ENCODE data around the gene PGAM1. TPM values are rescaled to one million over a fixed set of nuclear protein-coding genes. Genes with fewer than 3 reads are reported as not detected.

PGAM1 gene
- polyA plus RNA-seq, 2 donors = 72.5 to 354 TPM

- H3K27ac ChIP-seq (ENCODE audit: low read depth in 2 of 2, low read length in 1 of 2) = peak overlapping the region; percentile 83 to 91
- peak overlapping the region; percentile 80 to 90 for H3K4me3 ChIP-seq (ENCODE audit: low read depth in 1 of 2, low read length in 2 of 2)
- peaks cover 2 to 6% of the 10 kb centered on the region in 2 donors for H3K4me1 ChIP-seq (ENCODE audit: control insufficient read depth in 2 of 2, insufficient read depth in 2 of 2, low read length in 1 of 2)
- H3K27me3 ChIP-seq (ENCODE audit: control insufficient read depth in 1 of 2, insufficient read depth in 2 of 2, low read length in 2 of 2) = no peaks in the 10 kb centered on the region
- peaks cover 2 to 5% of the 10 kb centered on the region in 2 donors for H3K36me3 ChIP-seq (ENCODE audit: control insufficient read depth in 2 of 2, insufficient read depth in 2 of 2, low read length in 1 of 2)
- H3K9me3 ChIP-seq (ENCODE audit: control insufficient read depth in 2 of 2, insufficient read depth in 1 of 2, low read depth in 1 of 2, low read length in 1 of 2) = no peaks in the 10 kb centered on the region
- WGBS, 2 donors = 10 to 13% methylated on average over 9 of the region's 9 CpGs
Observed at GRCh38 chr10:97427571-97428179, 1.7 kb downstream of the PGAM1 start.

DNA sequence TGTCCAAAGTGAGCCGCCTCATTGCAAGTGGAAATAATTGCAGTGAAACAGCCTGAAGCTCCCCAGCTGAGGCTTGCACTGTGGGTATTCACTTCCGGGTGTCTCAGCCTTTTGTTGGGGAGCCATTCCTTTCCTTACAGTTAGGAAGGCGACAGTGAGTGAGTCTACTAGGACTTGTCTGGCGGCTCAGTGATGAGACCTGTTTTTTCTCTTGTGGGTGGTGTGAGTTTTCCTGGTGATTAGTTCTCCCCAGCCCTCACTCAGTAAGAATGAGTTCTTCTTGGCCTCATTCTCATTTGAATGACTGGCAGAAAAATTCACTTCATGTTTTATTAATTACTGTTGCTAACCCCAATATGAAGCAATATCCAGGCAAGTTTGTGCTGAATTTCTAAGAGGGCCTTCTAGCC, 2.6 kb downstream of the PGAM1 start:
- no peaks in the 10 kb centered on the region for H3K9me3 ChIP-seq (ENCODE audit: control insufficient read depth in 2 of 2, insufficient read depth in 1 of 2, low read depth in 1 of 2, low read length in 1 of 2)
- H3K4me3 ChIP-seq (ENCODE audit: low read depth in 1 of 2, low read length in 2 of 2) = peak overlapping the region in 1 of 2 donors; percentile 80
- WGBS, 2 donors = 41 to 49% methylated on average over 4 of the region's 4 CpGs
- H3K36me3 ChIP-seq (ENCODE audit: control insufficient read depth in 2 of 2, insufficient read depth in 2 of 2, low read length in 1 of 2) = peaks cover 2 to 7% of the 10 kb centered on the region in 2 donors
- H3K4me1 ChIP-seq (ENCODE audit: control insufficient read depth in 2 of 2, insufficient read depth in 2 of 2, low read length in 1 of 2) = peaks cover 2 to 6% of the 10 kb centered on the region in 2 donors
- no peaks in the 10 kb centered on the region for H3K27me3 ChIP-seq (ENCODE audit: control insufficient read depth in 1 of 2, insufficient read depth in 2 of 2, low read length in 2 of 2)
- peak overlapping the region; percentile 18 to 83 for H3K27ac ChIP-seq (ENCODE audit: low read depth in 2 of 2, low read length in 1 of 2)

- H3K27me3 ChIP-seq (ENCODE audit: control insufficient read depth in 1 of 2, insufficient read depth in 2 of 2, low read length in 2 of 2) = no peaks in the 10 kb centered on the region
- H3K36me3 ChIP-seq (ENCODE audit: control insufficient read depth in 2 of 2, insufficient read depth in 2 of 2, low read length in 1 of 2) = peaks cover 2 to 14% of the 10 kb centered on the region in 2 donors
- H3K27ac ChIP-seq (ENCODE audit: low read depth in 2 of 2, low read length in 1 of 2) = no peak overlapping the region
- H3K4me1 ChIP-seq (ENCODE audit: control insufficient read depth in 2 of 2, insufficient read depth in 2 of 2, low read length in 1 of 2) = no peaks in the 10 kb centered on the region
- no peak overlapping the region for H3K4me3 ChIP-seq (ENCODE audit: low read depth in 1 of 2, low read length in 2 of 2)
- H3K9me3 ChIP-seq (ENCODE audit: control insufficient read depth in 2 of 2, insufficient read depth in 1 of 2, low read depth in 1 of 2, low read length in 1 of 2) = no peaks in the 10 kb centered on the region
Observed at GRCh38 chr10:97434055-97434454, 8.1 kb downstream of the PGAM1 start.

DNA sequence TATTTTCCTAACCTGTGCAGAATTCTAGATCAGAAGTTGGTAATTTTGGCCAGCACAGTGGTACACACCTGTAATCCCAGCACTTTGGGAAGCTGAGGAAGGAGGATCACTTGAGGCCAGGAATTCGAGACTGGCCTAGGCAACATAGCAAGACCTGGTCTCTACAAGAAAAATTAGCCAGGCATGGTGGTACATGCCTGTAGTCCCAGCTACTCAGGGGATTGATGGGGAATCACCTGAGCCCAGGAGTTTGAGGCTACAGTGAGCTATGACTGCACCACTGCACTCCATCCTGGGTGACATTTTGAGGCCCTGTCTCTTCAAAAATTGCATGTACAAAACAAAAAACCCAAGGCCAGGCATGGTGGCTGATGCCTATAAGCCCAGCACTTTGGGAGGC, 8.6 kb downstream of the PGAM1 start:
- Histone ChIP-seq H3K36me3 (ENCODE audit: control insufficient read depth in 2 of 2, insufficient read depth in 2 of 2, low read length in 1 of 2) (peaks cover 2 to 17% of the 10 kb centered on the region in 2 donors), H3K27me3 (ENCODE audit: control insufficient read depth in 1 of 2, insufficient read depth in 2 of 2, low read length in 2 of 2) (no peaks in the 10 kb centered on the region), H3K27ac (ENCODE audit: low read depth in 2 of 2, low read length in 1 of 2) (no peak overlapping the region), H3K9me3 (ENCODE audit: control insufficient read depth in 2 of 2, insufficient read depth in 1 of 2, low read depth in 1 of 2, low read length in 1 of 2) (no peaks in the 10 kb centered on the region), H3K4me1 (ENCODE audit: control insufficient read depth in 2 of 2, insufficient read depth in 2 of 2, low read length in 1 of 2) (no peaks in the 10 kb centered on the region), H3K4me3 (ENCODE audit: low read depth in 1 of 2, low read length in 2 of 2) (no peak overlapping the region)
- WGBS, 2 donors = 66 to 67% methylated on average over 1 of the region's 1 CpG

- 88 to 93% methylated on average over 6 of the region's 6 CpGs for WGBS, 2 donors
- no peak overlapping the region for H3K27ac ChIP-seq (ENCODE audit: low read depth in 2 of 2, low read length in 1 of 2)
- H3K36me3 ChIP-seq (ENCODE audit: control insufficient read depth in 2 of 2, insufficient read depth in 2 of 2, low read length in 1 of 2) = peaks cover 2 to 17% of the 10 kb centered on the region in 2 donors
- no peaks in the 10 kb centered on the region for H3K9me3 ChIP-seq (ENCODE audit: control insufficient read depth in 2 of 2, insufficient read depth in 1 of 2, low read depth in 1 of 2, low read length in 1 of 2)
- no peaks in the 10 kb centered on the region for H3K4me1 ChIP-seq (ENCODE audit: control insufficient read depth in 2 of 2, insufficient read depth in 2 of 2, low read length in 1 of 2)
- H3K27me3 ChIP-seq (ENCODE audit: control insufficient read depth in 1 of 2, insufficient read depth in 2 of 2, low read length in 2 of 2) = no peaks in the 10 kb centered on the region
- no peak overlapping the region for H3K4me3 ChIP-seq (ENCODE audit: low read depth in 1 of 2, low read length in 2 of 2)
Observed at GRCh38 chr10:97435211-97435610, 9.2 kb downstream of the PGAM1 start.

GRCh38 chr10:97442277-97442676, 16.3 kb downstream of the PGAM1 start:
- H3K27ac ChIP-seq (ENCODE audit: low read depth in 2 of 2, low read length in 1 of 2) = no peak overlapping the region
- no peaks in the 10 kb centered on the region for H3K27me3 ChIP-seq (ENCODE audit: control insufficient read depth in 1 of 2, insufficient read depth in 2 of 2, low read length in 2 of 2)
- H3K4me1 ChIP-seq (ENCODE audit: control insufficient read depth in 2 of 2, insufficient read depth in 2 of 2, low read length in 1 of 2) = no peaks in the 10 kb centered on the region
- H3K4me3 ChIP-seq (ENCODE audit: low read depth in 1 of 2, low read length in 2 of 2) = no peak overlapping the region
- WGBS, 2 donors = 98 to 100% methylated on average over 1 of the region's 1 CpG
- H3K36me3 ChIP-seq (ENCODE audit: control insufficient read depth in 2 of 2, insufficient read depth in 2 of 2, low read length in 1 of 2) = peaks cover 0 to 4% of the 10 kb centered on the region in 2 donors
- no peaks in the 10 kb centered on the region for H3K9me3 ChIP-seq (ENCODE audit: control insufficient read depth in 2 of 2, insufficient read depth in 1 of 2, low read depth in 1 of 2, low read length in 1 of 2)

DNA sequence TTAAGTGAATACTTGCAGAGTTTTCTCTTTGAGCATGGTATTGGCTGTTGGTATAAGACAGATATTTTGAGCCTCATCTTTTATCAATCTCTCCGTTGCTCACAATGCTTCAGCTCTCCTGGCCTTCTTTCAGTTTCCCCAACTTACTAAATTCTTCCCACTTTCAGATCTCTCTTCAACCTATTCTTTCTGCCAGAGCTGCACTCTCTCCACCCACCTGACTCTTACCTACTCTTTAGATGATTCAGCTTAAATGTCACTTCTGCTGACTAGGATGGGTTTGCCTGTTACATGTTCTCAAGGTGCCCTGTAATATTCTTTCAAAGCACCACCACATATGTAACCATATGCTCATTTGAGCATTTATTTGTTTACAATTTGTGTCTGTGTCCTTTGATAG, 18.2 kb downstream of the PGAM1 start:
- H3K9me3 ChIP-seq (ENCODE audit: control insufficient read depth in 2 of 2, insufficient read depth in 1 of 2, low read depth in 1 of 2, low read length in 1 of 2) = no peaks in the 10 kb centered on the region
- 88 to 89% methylated on average over 1 of the region's 1 CpG for WGBS, 2 donors
- H3K4me3 ChIP-seq (ENCODE audit: low read depth in 1 of 2, low read length in 2 of 2) = no peak overlapping the region
- no peaks in the 10 kb centered on the region for H3K4me1 ChIP-seq (ENCODE audit: control insufficient read depth in 2 of 2, insufficient read depth in 2 of 2, low read length in 1 of 2)
- H3K27ac ChIP-seq (ENCODE audit: low read depth in 2 of 2, low read length in 1 of 2) = no peak overlapping the region
- peaks cover 0 to under 1% of the 10 kb centered on the region in 2 donors for H3K36me3 ChIP-seq (ENCODE audit: control insufficient read depth in 2 of 2, insufficient read depth in 2 of 2, low read length in 1 of 2)
- no peaks in the 10 kb centered on the region for H3K27me3 ChIP-seq (ENCODE audit: control insufficient read depth in 1 of 2, insufficient read depth in 2 of 2, low read length in 2 of 2)

DNA sequence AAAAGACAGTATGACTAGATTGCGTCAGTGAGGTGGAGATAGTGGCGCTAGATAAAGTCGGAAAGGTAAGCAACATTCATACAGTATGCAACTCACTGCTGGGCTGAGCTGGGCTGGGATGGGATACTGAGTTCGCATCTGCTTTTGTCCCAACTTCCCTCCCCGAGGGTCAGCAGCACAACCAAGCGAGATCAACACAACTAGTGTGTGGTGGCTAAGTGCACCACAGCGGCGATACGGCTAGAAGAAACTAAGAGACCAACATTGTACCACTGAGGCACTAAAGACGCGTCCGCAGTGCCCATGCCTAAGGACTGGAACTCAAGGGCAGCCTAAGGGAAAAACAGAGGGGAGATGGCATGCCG, 19.3 kb downstream of the PGAM1 start:
- no peaks in the 10 kb centered on the region for H3K27me3 ChIP-seq (ENCODE audit: control insufficient read depth in 1 of 2, insufficient read depth in 2 of 2, low read length in 2 of 2)
- peak overlapping the region; percentile 2 to 67 for H3K27ac ChIP-seq (ENCODE audit: low read depth in 2 of 2, low read length in 1 of 2)
- H3K4me3 ChIP-seq (ENCODE audit: low read depth in 1 of 2, low read length in 2 of 2) = peak overlapping the region; percentile 82 to 95
- no peaks in the 10 kb centered on the region for H3K9me3 ChIP-seq (ENCODE audit: control insufficient read depth in 2 of 2, insufficient read depth in 1 of 2, low read depth in 1 of 2, low read length in 1 of 2)
- WGBS, 2 donors = 2% methylated on average over 13 of the region's 13 CpGs
- no peaks in the 10 kb centered on the region for H3K36me3 ChIP-seq (ENCODE audit: control insufficient read depth in 2 of 2, insufficient read depth in 2 of 2, low read length in 1 of 2)
- no peaks in the 10 kb centered on the region for H3K4me1 ChIP-seq (ENCODE audit: control insufficient read depth in 2 of 2, insufficient read depth in 2 of 2, low read length in 1 of 2)

DNA sequence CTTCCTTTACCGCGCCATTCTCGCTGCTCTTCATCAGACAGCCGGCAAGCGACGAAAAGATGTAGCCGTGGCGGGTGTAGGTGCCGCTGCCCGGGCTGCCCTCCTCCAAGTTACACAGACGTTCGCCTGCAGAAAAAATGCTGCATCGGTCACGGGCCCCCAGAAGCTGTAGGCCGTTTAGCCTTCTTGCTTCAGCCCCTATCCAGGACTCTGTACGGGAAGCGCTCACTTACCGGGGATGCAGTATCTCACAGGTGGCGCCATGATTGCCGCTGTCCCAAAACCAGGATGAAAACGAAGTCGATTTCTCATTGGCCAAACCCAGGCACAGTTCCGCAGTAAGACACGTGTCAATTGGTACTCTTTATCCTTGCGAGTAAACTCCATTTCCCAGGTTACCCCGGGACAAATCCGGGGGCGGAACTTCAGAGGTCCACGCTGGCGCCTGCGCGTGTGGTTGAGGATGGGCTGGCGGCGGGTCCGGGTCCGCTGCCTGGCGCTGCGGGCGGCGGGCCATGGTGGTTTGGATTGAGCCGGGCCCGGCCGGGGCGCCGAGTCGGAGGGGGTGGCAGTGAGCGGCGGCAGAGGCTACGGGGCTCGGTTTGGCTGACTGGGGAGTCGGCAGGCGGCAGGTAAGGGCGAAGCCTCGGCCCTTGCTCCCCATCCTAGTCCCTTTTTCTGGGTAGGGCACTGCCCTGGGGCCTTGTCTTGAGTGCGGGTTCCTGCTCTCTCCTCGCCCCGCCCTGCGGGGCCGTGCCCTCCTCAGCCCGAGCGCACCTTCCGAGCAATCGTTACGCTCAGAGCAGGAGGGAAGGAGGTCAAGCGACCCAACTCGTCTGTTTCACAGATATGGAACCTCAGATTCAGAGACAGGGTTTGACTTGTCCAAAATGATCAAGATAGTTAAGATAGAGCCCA, 20.0 kb downstream of the PGAM1 start, which contains the start of the genes EXOSC1 and ZDHHC16:
EXOSC1 (minus strand) TSS at position 285 of the 918 bp plus-strand sequence; CDS start at position 264, 21 bp downstream.
ZDHHC16 (plus strand) TSS at position 454 of the 918 bp plus-strand sequence. CDS start 5,501 bp downstream, outside the sequence.
- no peaks in the 10 kb centered on the region for H3K9me3 ChIP-seq (ENCODE audit: control insufficient read depth in 2 of 2, insufficient read depth in 1 of 2, low read depth in 1 of 2, low read length in 1 of 2)
- peak within 1 kb of the TSS; percentile 82 to 95 for H3K4me3 ChIP-seq (ENCODE audit: low read depth in 1 of 2, low read length in 2 of 2)
- no peaks in the 10 kb centered on the region for H3K4me1 ChIP-seq (ENCODE audit: control insufficient read depth in 2 of 2, insufficient read depth in 2 of 2, low read length in 1 of 2)
- H3K36me3 ChIP-seq (ENCODE audit: control insufficient read depth in 2 of 2, insufficient read depth in 2 of 2, low read length in 1 of 2) = peaks cover 0 to 3% of the 10 kb centered on the region in 2 donors
- peak within 1 kb of the TSS; percentile 67 to 75 for H3K27ac ChIP-seq (ENCODE audit: low read depth in 2 of 2, low read length in 1 of 2)
- 0% methylated on average over 61 to 66 of the region's 66 CpGs for WGBS, 2 donors
- H3K27me3 ChIP-seq (ENCODE audit: control insufficient read depth in 1 of 2, insufficient read depth in 2 of 2, low read length in 2 of 2) = no peaks in the 10 kb centered on the region
